ENCODE data around the gene LDB3. TPM values are rescaled to one million over a fixed set of nuclear protein-coding genes. Genes with fewer than 3 reads are reported as not detected.

The LDB3 gene
- total and polyA plus RNA-seq, 2 of the 8 experiments (the other 6 are each of a cell fraction or from before 2014, with no cell fraction given), result 0.20 to 0.43 TPM

DNA sequence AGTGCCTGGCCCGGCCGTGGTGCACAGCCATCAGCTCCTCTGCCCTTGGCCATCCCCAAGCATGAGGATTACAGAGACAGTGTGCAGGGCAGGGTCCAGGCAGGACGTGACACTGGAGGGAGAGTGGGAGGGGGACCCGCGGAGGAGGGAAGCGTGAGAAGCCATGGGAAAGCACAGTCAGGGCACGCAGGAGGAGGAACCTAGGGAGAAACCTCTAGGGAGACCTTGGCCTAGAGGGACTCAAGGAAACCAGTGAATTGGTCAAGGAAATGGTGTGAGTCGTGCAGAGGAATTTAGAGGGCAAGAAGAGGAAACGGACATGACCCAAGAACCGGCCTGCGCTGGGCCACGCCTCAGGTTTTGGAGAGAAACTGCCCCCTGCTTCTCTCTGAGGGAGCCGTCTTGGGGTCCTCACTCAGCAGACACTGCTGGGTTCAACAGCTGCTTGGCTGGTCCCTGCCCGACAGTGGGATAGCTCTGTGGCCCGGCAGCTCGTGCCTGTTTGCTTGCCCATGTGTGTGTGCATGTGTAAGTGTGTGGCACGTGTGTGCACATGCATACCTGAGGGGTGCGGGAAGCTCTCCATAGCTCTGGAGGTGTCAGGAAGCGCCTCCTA, 10.8 kb upstream of the LDB3 start:
- DNase-seq (ENCODE audit: low read depth in 1 of 2, low spot score in 2 of 2), result no peak

More for the DNA sequence above, 10.8 kb upstream of the LDB3 start:
- no peak overlapping the region for H2BK15ac ChIP-seq (ENCODE audit: low read length)
- no peak overlapping the region for H2BK12ac ChIP-seq (ENCODE audit: low read depth, low read length)
- H3K36me3 ChIP-seq (ENCODE audit: control insufficient read depth in 2 of 4, insufficient read depth in 4 of 4, low read length in 3 of 4), result no peaks in the 10 kb centered on the region
- H2BK120ac ChIP-seq (replicated peaks; ENCODE audit: low read depth, low read length), result no peak overlapping the region
- WGBS, 2 experiments (ENCODE audit: extremely low coverage in 1 of 2, insufficient coverage in 1 of 2, insufficient read length in 1 of 2, insufficient replicate concordance in 2 of 2, low coverage in 1 of 2, low lambda C conversion rate in 2 of 2, missing lambda C conversion rate in 1 of 2), result 86% methylated on average over 19 of the region's 19 CpGs; no CpG with 5 or more reads in 1 of the 2 experiments
- no peak overlapping the region for H3K14ac ChIP-seq (ENCODE audit: insufficient read length)
- TF ChIP-seq ZNF274 (IDR thresholded peaks at IDR 0.05; ENCODE audit: borderline replicate concordance, extremely low read depth, low read length), result no peak
- TF ChIP-seq KDM4A (IDR thresholded peaks at IDR 0.05; ENCODE audit: low read depth, low read length, severe bottlenecking), result no peak
- TF ChIP-seq SIRT6 (IDR thresholded peaks at IDR 0.05; ENCODE audit: low read length), result no peak
- no peak for TF ChIP-seq RNF2 (IDR thresholded peaks at IDR 0.05; ENCODE audit: borderline replicate concordance, low read depth, low read length, missing control alignments, poor library complexity, severe bottlenecking)
- TF ChIP-seq TEAD4 (IDR thresholded peaks at IDR 0.05; ENCODE audit: low read depth, low read length), result no peak
- TF ChIP-seq, protein P1, sequence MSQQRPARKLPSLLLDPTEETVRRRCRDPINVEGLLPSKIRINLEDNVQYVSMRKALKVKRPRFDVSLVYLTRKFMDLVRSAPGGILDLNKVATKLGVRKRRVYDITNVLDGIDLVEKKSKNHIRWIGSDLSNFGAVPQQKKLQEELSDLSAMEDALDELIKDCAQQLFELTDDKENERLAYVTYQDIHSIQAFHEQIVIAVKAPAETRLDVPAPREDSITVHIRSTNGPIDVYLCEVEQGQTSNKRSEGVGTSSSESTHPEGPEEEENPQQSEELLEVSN (IDR thresholded peaks at IDR 0.05), result no peak
- TF ChIP-seq SIX5 (IDR thresholded peaks at IDR 0.05; ENCODE audit: low read depth, low read length), result no peak
- TF ChIP-seq POU5F1 (IDR thresholded peaks at IDR 0.05; ENCODE audit: low read depth, low read length), result no peak
- no peak for TF ChIP-seq PHF8 (conservative IDR thresholded peaks at IDR 0.05; ENCODE audit: low read depth, low read length)
- no peak for TF ChIP-seq RXRA (IDR thresholded peaks at IDR 0.05; ENCODE audit: insufficient read depth, low read depth, low read length)
- H2AK5ac ChIP-seq (ENCODE audit: low read depth, low read length), result no peak overlapping the region
- no peaks in the 10 kb centered on the region for H3K79me1 ChIP-seq (ENCODE audit: low read depth, low read length)
- H2BK5ac ChIP-seq (ENCODE audit: low read depth, low read length), result no peak overlapping the region
- no peak overlapping the region for H3K9ac ChIP-seq (replicated peaks in 1 of 4; ENCODE audit: extremely low read depth in 1 of 4, low read depth in 3 of 4, low read length in 3 of 4)
- peaks cover 0 to 5% (median 2%) of the 10 kb centered on the region in 4 experiments; a peak in 2 of 7 replicates for H3K4me1 ChIP-seq (replicated peaks in 1 of 4; ENCODE audit: control insufficient read depth in 3 of 4, insufficient read depth in 4 of 4, low read length in 3 of 4)
- no peak overlapping the region for H3K18ac ChIP-seq (ENCODE audit: extremely low read depth, low read length)
- ChIA-PET CTCF (ENCODE audit: partially characterized antibody) (interaction anchor here (0.6 to 13.4 kb wide), 7 partner anchors 9 to 115 kb away, joined by 3 to 105 read pairs (median 4); no protein-coding TSS in a partner anchor), POLR2A (ENCODE audit: partially characterized antibody) (no interaction called here)
- H3K9me3 ChIP-seq (ENCODE audit: insufficient read depth in 2 of 2, low read depth in 1 of 2, low read length in 1 of 2), result no peaks in the 10 kb centered on the region
- H3K4ac ChIP-seq (replicated peaks; ENCODE audit: insufficient read length, low read depth, low read length), result no peak overlapping the region
- no peaks in the 10 kb centered on the region for H3K79me2 ChIP-seq (ENCODE audit: control insufficient read depth in 1 of 2, insufficient read depth in 2 of 2, low read length in 2 of 2)
- no peak overlapping the region for H3K4me2 ChIP-seq (ENCODE audit: insufficient read depth in 1 of 2, low read depth in 2 of 2, low read length in 2 of 2)
- H2BK20ac ChIP-seq (ENCODE audit: low read length), result no peak overlapping the region
- H3K27ac ChIP-seq (ENCODE audit: low read depth, low read length), result no peak overlapping the region
- no peak overlapping the region for H4K5ac ChIP-seq (ENCODE audit: insufficient read length, low read depth, low read length)
- H4K91ac ChIP-seq (replicated peaks; ENCODE audit: insufficient read length, low read length), result no peak overlapping the region
- H3K4me3 ChIP-seq (ENCODE audit: extremely low read depth in 1 of 4, insufficient read depth in 2 of 4, low read depth in 3 of 4, low read length in 4 of 4), result no peak overlapping the region
- H3K56ac ChIP-seq (replicated peaks; ENCODE audit: insufficient read length, low read depth, low read length), result no peak overlapping the region
- H3K27me3 ChIP-seq (replicated peaks in 1 of 4; ENCODE audit: control insufficient read depth in 3 of 4, extremely low read depth in 1 of 4, insufficient read depth in 3 of 4, low read length in 3 of 4), result no peaks in the 10 kb centered on the region
- no peak for FAIRE-seq
- peaks cover 7% of the 10 kb centered on the region; the same call in 1 of the 2 replicates for H3K23me2 ChIP-seq (ENCODE audit: low read depth, low read length)
- H2AFZ ChIP-seq (ENCODE audit: low read length), result no peak overlapping the region
- no peak overlapping the region for H4K8ac ChIP-seq (ENCODE audit: extremely low read depth, insufficient read depth, low read length)
- H4K20me1 ChIP-seq (replicated peaks in 1 of 2; ENCODE audit: control insufficient read depth in 1 of 2, insufficient read depth in 2 of 2, low read length in 2 of 2), result peaks cover 0 to 6% of the 10 kb centered on the region in 2 experiments
- H3K23ac ChIP-seq (ENCODE audit: insufficient read length), result no peak overlapping the region

Measured in H1 (cell line).